ENCODE measurements around the gene AXIN2. TPM values are rescaled to one million over a fixed set of nuclear protein-coding genes. Genes with fewer than 3 reads are reported as not detected.

AXIN2 gene
- total RNA-seq, 4 donors from 2014 or later = 9.8 to 36.9 (median 19.8) TPM

GRCh38 chr17:65558683-65559460, 2.6 kb downstream of the AXIN2 start:
- TF ChIP-seq POLR2AphosphoS5 (IDR thresholded peaks at IDR 0.05) (no peak), POLR2A (IDR thresholded peaks at IDR 0.05) (no peak), EP300 (IDR thresholded peaks at IDR 0.05) (no peak), CTCF (IDR thresholded peaks at IDR 0.05) (no peak)
- no peaks in the 10 kb centered on the region for H3K36me3 ChIP-seq
- WGBS = 8% methylated on average over 29 of the region's 29 CpGs
- peaks cover 39% of the 10 kb centered on the region for H3K4me1 ChIP-seq
- no peak for DNase-seq (ENCODE audit: low spot score in 2 of 2)
- no peaks in the 10 kb centered on the region for H3K27me3 ChIP-seq
- H3K4me3 ChIP-seq = no peak overlapping the region
- peak overlapping the region; percentile 98 for H3K27ac ChIP-seq
- H3K9me3 ChIP-seq = no peaks in the 10 kb centered on the region

- no peaks in the 10 kb centered on the region for H3K27me3 ChIP-seq
- no peak for DNase-seq (ENCODE audit: low spot score in 2 of 2)
- H3K27ac ChIP-seq = peak overlapping the region; percentile 98
- no peaks in the 10 kb centered on the region for H3K36me3 ChIP-seq
- TF ChIP-seq EP300 (IDR thresholded peaks at IDR 0.05) (no peak), CTCF (IDR thresholded peaks at IDR 0.05) (no peak), POLR2AphosphoS5 (IDR thresholded peaks at IDR 0.05) (no peak), POLR2A (IDR thresholded peaks at IDR 0.05) (no peak)
- H3K4me1 ChIP-seq = peaks cover 39% of the 10 kb centered on the region
- 80% methylated on average over 5 of the region's 15 CpGs for WGBS
- H3K9me3 ChIP-seq = no peaks in the 10 kb centered on the region
- H3K4me3 ChIP-seq = no peak overlapping the region
Observed at GRCh38 chr17:65558311-65558682, 3.2 kb downstream of the AXIN2 start.

- DNase-seq (ENCODE audit: low spot score in 2 of 2) = no peak
- Histone ChIP-seq H3K36me3 (no peaks in the 10 kb centered on the region), H3K4me3 (no peak overlapping the region), H3K27me3 (no peaks in the 10 kb centered on the region), H3K9me3 (no peaks in the 10 kb centered on the region), H3K4me1 (peaks cover 39% of the 10 kb centered on the region), H3K27ac (peak overlapping the region; percentile 98)
- 68% methylated on average over 21 of the region's 21 CpGs for WGBS
- TF ChIP-seq POLR2AphosphoS5 (IDR thresholded peaks at IDR 0.05) (no peak), CTCF (IDR thresholded peaks at IDR 0.05) (no peak), POLR2A (IDR thresholded peaks at IDR 0.05) (no peak), EP300 (IDR thresholded peaks at IDR 0.05) (no peak)
Observed at GRCh38 chr17:65557349-65558310, 3.8 kb downstream of the AXIN2 start.

GRCh38 chr17:65556910-65557348, 4.5 kb downstream of the AXIN2 start:
- Histone ChIP-seq H3K9me3 (no peaks in the 10 kb centered on the region), H3K4me3 (no peak overlapping the region), H3K27ac (peak overlapping the region; percentile 25), H3K36me3 (no peaks in the 10 kb centered on the region), H3K27me3 (no peaks in the 10 kb centered on the region), H3K4me1 (peaks cover 39% of the 10 kb centered on the region)
- WGBS = 23% methylated on average over 4 of the region's 4 CpGs
- TF ChIP-seq POLR2A (IDR thresholded peaks at IDR 0.05) = no peak
- no peak for TF ChIP-seq CTCF (IDR thresholded peaks at IDR 0.05)
- no peak for DNase-seq (ENCODE audit: low spot score in 2 of 2)
